Thyroid gland (tissue), 4 donors: ENCODE data around the gene GRM4. TPM values are rescaled to one million over a fixed set of nuclear protein-coding genes. Genes with fewer than 3 reads are reported as not detected.

ENCODE experiments used
- DNase-seq, 2 donors: peaks; one replicate each; pipeline ENCODE4 v3.0.0-alpha.2; 2019
- H3K27ac ChIP-seq, 3 donors: fragments of 200-600 bp; sonication (generic); 1 replicate in 2 of 3; 2 replicates in 1 of 3; pipeline ENCODE4 v1.5.1; 2016 to 2019; ENCODE audit warnings: mild to moderate bottlenecking in 1 of 3, moderate library complexity in 1 of 3
- H3K27me3 ChIP-seq: fragments of 200-600 bp; sonication (generic); one replicate; pipeline ENCODE4 v1.5.1; 2019
- H3K36me3 ChIP-seq, 2 donors: fragments of 200-600 bp; sonication (generic); one replicate each; pipeline ENCODE4 v1.5.1; 2016 to 2019
- H3K4me1 ChIP-seq, 2 donors: fragments of 200-600 bp; sonication (generic); one replicate each; pipeline ENCODE4 v1.5.1; 2017 to 2019
- H3K4me3 ChIP-seq, 3 donors: fragments of 200-600 bp; sonication (generic); replicated peaks in 1 of 3; 1 replicate in 2 of 3; 2 replicates in 1 of 3; pipeline ENCODE4 v1.5.1; 2016; ENCODE audit warnings: mild to moderate bottlenecking in 1 of 3
- H3K9me3 ChIP-seq: fragments of 200-600 bp; sonication (generic); one replicate; pipeline ENCODE4 v1.5.1; 2017
- POLR2A ChIP-seq, 2 donors: fragments of 450-650 bp; IDR thresholded peaks; one replicate each; pipeline ENCODE4 v1.6.1; 2017; ENCODE audit warnings: antibody characterized with exemption in 2 of 2, mild to moderate bottlenecking in 2 of 2, moderate library complexity in 1 of 2
- WGBS, 2 donors: methylation state at CpG; one replicate each; pipeline ENCODE4 v1.1.5; 2017; 5-methylcytosine and 5-hydroxymethylcytosine counted together
- intact Hi-C: fragments of 100-400 bp; cut with DNase I; formaldehyde crosslinking; loops from one replicate; pipeline ENCODE4 v1.15.1; 2023
- total RNA-seq, 4 donors: library from RNA; depleted of rRNA; stranded (reverse); fragments of >200 nt; gene quantifications; one replicate each; pipeline ENCODE4 v1.2.3, GENCODE V29; 2016
- TF ChIP-seq, protein P1 (sequence below), 6 experiments: fragments of 200-600 bp in 3 of 6; fragments of 450-650 bp in 3 of 6; sonication (generic) in 3 of 6; IDR thresholded peaks; one replicate each; pipeline ENCODE4 v1.5.1; 2016 to 2019; ENCODE audit warnings: antibody characterized with exemption in 6 of 6, mild to moderate bottlenecking in 2 of 6, inconsistent platforms in 1 of 6, moderate library complexity in 1 of 6

GRM4 gene
- total RNA-seq, 4 donors from 2014 or later, result under 0.01 TPM; not detected in 3

DNA sequence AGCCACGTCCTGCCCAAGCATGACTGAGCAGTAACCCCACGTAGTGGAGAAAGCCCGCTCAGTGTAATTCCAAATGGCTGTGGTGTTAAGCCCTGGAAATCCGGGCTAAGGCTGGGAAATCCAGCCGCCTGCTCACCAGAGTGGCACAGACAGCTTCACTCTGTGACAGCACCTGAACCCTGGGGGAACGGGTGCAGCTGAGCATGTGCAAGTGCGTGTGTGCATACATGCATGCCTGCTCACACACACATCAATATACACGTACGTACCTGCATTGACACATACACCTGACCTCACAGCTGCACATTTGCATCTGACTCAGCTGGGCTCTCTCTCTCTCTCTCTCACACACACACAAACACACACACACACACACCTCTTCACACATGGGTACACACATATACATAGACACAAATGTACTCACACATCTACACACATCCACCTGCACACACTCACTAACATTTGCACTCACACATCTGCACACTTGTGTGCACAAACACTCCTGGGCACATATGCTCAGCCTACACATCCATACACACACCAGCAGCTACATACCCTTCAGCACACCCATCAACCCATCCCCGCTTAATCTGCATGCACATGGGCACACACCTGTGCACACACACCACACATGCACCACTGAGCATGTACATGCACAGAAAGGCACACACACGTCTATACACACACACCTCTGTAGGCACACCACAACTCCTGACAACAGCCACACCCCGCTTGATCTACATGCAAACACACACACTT lies 114.1 kb downstream of the GRM4 start:
- TF ChIP-seq, protein P1, sequence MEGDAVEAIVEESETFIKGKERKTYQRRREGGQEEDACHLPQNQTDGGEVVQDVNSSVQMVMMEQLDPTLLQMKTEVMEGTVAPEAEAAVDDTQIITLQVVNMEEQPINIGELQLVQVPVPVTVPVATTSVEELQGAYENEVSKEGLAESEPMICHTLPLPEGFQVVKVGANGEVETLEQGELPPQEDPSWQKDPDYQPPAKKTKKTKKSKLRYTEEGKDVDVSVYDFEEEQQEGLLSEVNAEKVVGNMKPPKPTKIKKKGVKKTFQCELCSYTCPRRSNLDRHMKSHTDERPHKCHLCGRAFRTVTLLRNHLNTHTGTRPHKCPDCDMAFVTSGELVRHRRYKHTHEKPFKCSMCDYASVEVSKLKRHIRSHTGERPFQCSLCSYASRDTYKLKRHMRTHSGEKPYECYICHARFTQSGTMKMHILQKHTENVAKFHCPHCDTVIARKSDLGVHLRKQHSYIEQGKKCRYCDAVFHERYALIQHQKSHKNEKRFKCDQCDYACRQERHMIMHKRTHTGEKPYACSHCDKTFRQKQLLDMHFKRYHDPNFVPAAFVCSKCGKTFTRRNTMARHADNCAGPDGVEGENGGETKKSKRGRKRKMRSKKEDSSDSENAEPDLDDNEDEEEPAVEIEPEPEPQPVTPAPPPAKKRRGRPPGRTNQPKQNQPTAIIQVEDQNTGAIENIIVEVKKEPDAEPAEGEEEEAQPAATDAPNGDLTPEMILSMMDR (IDR thresholded peaks at IDR 0.05), result no peak
- no peak for TF ChIP-seq POLR2A (IDR thresholded peaks at IDR 0.05)
- Histone ChIP-seq H3K9me3 (no peaks in the 10 kb centered on the region), H3K4me3 (no peak overlapping the region), H3K36me3 (no peaks in the 10 kb centered on the region), H3K27ac (no peak overlapping the region), H3K27me3 (no peaks in the 10 kb centered on the region), H3K4me1 (no peaks in the 10 kb centered on the region)
- intact Hi-C loops, result no loop called here
- DNase-seq, result no peak
- 68 to 84% methylated on average over 12 of the region's 12 CpGs for WGBS, 2 donors

GRCh38 chr6:34030831-34031624 lies 114.9 kb downstream of the GRM4 start:
- Histone ChIP-seq H3K27me3 (no peaks in the 10 kb centered on the region), H3K9me3 (no peaks in the 10 kb centered on the region), H3K27ac (no peak overlapping the region), H3K4me3 (no peak overlapping the region), H3K36me3 (no peaks in the 10 kb centered on the region), H3K4me1 (no peaks in the 10 kb centered on the region)
- TF ChIP-seq, protein P1 (IDR thresholded peaks at IDR 0.05), result no peak
- TF ChIP-seq POLR2A (IDR thresholded peaks at IDR 0.05), result no peak
- WGBS, 2 donors, result 80 to 82% methylated on average over 9 of the region's 9 CpGs
- intact Hi-C loops, result no loop called here
- no peak for DNase-seq

DNA sequence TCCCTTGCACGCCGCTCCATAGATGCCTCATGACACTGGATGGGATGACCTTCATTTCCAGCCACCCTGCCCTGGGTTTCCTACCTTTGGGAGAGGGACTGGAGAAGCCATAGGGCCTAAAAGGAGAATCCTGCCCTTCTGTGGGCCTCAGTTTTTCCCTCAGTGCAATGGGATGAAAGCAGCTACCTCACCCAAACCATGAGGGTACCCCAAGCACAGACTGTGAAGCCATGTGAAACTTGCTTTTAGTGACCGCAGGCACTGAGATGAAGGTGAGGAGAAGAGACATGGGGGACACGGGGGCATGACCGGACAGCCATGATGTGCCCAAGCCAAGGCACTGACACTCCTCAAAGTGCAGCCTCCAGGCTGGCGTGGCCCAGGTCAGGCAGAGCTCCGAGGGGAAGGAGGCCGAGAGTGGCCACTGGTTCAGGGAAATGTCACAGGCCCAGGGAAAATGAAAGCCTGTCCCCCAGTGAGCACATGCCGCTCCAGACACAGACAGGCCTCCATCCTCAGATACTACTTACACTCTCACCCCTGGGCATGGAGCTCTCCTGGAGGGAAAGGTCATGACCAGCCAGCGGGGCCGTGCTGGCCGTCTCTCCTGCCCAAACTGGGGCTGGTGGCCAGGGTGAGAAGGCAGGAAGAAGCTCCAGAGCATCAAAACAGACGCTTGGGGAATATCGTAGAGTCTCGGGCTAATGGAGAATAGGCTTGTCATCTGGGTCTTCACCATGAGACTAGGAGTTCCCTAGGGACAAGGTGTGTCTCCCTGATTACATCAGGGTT lies 116.2 kb downstream of the GRM4 start:
- 94 to 97% methylated on average over 12 to 15 of the region's 15 CpGs for WGBS, 2 donors
- no peak for DNase-seq
- TF ChIP-seq, protein P1 (IDR thresholded peaks at IDR 0.05), result no peak
- no peak for TF ChIP-seq POLR2A (IDR thresholded peaks at IDR 0.05)
- Histone ChIP-seq H3K36me3 (no peaks in the 10 kb centered on the region), H3K27ac (no peak overlapping the region), H3K4me3 (no peak overlapping the region), H3K9me3 (no peaks in the 10 kb centered on the region), H3K27me3 (no peaks in the 10 kb centered on the region), H3K4me1 (no peaks in the 10 kb centered on the region)
- intact Hi-C loops, result loop anchor here (5.0 kb wide), 1 partner anchor 257 kb away; no protein-coding TSS in a partner anchor

DNA sequence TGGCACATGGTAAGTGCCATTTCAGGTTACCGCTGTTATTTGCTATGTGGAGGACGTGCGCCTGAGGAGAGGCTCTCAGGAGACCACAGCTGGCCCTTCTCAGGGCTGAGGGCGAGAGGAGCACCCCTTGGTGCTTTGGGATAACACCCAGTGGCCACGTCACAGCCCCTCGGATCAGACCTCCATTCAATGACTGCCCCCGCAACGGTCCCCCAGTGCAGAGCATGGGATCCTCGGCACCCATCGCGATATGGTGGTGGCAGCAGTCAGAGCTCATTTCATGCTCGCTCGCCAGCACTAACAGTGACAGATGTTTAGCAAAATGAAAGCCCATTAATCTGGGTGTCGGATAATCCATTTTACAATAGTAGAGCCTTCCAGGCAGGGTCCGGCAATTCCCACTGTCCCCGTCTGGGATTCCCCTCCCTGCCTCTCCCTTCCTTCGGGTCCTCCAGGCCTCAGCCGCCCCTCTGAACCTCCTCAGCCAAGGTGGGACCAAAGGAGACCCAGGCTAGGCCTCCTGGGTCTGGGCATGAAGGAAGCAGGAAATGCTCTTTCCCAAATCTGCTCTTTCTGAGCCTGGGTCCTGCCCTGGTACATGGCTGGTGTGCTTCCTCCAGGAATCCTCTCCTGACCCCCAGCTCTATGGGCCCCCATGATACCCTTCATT lies 117.1 kb downstream of the GRM4 start:
- 81 to 86% methylated on average over 18 of the region's 18 CpGs for WGBS, 2 donors
- intact Hi-C loops, result loop anchor here (5.0 kb wide), 1 partner anchor 257 kb away; no protein-coding TSS in a partner anchor

More for the DNA sequence above, 117.1 kb downstream of the GRM4 start:
- no peak for DNase-seq
- H3K27me3 ChIP-seq, result no peaks in the 10 kb centered on the region
- H3K4me1 ChIP-seq, result no peaks in the 10 kb centered on the region
- H3K4me3 ChIP-seq, result no peak overlapping the region
- no peak overlapping the region for H3K27ac ChIP-seq
- no peaks in the 10 kb centered on the region for H3K36me3 ChIP-seq
- TF ChIP-seq POLR2A (IDR thresholded peaks at IDR 0.05), result no peak
- TF ChIP-seq, protein P1 (IDR thresholded peaks at IDR 0.05), result no peak
- H3K9me3 ChIP-seq, result no peaks in the 10 kb centered on the region
